Umbilical cord (tissue), 2 donors: ENCODE results near the gene PRKCD. TPM values are rescaled to one million over a fixed set of nuclear protein-coding genes. Genes with fewer than 3 reads are reported as not detected.

Experiments used
- DNase-seq: peaks from one replicate; pipeline ENCODE4 v3.0.0-alpha.2; 2015; ENCODE audit warnings: low spot score
- total RNA-seq: library from RNA; depleted of rRNA; stranded (reverse); fragments of >200 nt; gene quantifications from one replicate; pipeline ENCODE4 v1.2.3, GENCODE V29; 2014; ENCODE audit warnings: low replicate concordance; ENCODE audit not compliant: insufficient read depth

PRKCD gene
- total RNA-seq, 1 donor from 2014 or later, result 1.7 TPM

DNA sequence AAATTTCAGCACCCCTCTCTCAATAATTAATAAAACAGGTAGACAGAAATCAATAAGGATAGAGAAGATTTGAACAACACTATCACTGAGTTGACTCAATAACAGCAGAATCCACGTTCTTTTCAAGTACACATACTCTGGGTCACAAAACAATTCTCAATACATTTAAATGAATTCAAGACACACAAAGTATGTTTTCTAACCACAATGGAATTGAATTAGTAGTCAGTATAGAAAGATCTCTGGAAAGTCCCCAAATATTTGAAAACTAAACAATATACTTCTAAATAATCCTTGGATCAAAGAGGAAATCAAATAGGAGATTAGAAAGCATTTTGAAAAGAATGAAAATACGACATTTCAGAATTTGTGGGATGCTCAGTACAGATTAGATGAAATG is 54.8 kb downstream of the PRKCD start:
- no peak for DNase-seq

DNA sequence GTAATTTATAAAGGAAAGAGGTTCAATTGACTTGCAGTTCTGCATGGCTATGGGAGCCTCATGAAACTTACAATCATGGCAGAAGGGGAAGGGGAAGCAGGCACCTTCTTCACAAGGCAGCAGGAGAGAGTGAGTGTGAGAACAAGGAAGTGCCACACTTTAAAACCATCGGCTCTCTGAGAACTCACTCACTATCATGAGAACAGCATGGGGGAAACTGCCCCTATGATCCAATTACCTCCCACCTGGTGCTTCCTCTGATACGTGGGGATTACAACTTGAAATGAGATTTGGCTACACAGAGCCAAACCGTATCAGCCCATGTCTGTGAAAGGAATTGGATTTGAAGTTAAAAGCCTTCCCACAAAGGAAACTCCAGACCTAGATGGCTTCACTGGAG is 55.7 kb downstream of the PRKCD start:
- DNase-seq, result no peak

DNA sequence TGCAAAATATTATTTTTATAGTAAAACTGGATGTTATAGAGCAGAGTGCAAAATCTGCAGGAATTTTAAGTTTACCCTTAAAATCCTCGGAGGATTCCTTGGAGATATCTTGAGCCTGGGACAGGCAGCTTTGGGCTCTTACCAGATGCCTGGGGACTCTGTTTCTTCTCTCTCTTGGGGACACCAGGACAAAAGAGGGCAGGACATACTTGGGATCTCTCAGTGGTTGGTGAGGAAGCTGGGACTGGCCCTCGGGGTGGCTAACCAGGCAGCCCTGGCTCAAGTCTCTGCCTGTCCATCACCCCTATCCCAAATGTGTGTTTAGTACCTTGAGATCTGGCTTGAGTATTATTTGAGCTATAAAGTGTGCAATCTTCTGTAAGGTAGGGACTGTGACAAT is 56.2 kb downstream of the PRKCD start:
- no peak for DNase-seq

DNA sequence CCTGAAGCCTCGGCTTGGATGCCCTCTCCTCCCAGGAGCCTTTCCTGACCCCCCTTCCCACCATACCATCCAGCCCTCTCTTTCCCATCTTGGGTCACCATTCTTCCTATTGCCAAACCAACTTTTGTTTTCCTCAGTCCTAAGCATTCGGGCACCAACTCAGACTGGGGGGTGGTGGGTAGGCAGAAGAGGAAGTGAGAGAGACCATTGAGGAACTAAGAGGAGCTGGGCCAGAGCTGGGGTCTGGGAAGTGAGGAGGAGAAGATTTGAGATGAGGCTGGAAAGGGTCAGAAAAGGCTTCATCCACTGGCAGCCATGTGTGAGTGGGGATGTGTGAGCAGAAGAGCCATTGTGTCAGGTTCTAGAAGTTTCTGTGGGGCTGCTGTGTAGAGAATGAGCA is 57.1 kb downstream of the PRKCD start:
- peak; percentile 33 for DNase-seq

DNA sequence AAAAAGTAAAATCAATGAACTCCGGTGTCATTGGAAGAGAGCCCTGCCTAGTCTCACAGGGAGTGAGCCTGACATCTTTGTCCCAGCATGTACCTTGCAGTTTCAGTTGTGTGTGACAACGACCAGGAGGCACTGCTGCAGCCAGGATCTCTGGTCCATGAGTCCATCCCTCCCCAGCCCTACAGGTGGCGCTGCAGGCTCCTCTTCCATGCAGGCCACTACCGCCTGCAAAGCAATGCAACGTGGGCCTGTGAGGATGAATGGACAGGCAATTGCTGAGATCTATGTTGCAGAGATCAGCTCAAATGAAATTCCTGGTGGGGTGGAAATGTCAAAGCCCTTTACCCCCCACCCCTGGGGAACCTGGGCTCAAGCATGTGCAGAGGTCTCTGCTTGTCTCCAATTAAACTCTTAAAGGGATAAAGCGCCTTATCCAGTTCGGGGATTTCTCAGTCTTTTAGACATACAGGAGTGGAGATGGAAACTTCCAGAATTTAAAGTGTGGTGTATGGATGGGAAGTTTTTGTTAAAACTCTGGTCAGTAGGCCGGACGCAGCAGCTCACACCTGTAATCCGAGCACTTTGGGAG is 59.0 kb downstream of the PRKCD start:
- peak; percentile 64 for DNase-seq

DNA sequence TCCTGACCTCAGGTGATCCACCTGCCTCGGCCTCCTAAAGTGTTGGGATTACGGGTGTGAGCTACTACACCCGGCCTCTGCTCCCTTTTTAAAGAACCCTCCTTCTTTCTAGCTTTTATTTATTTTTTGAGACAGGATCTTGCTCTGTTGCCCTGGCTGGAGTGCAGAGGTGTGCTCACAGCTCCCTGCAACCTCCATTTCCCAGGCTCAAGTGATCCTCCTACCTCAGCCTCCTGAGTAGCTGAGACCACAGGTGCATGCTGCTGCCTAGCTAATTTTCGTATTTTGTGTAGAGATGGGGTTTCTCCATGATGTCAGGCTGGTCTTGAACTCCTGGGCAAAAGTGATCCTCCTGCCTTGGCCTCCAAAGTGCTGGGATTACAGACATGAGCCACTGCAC is 60.3 kb downstream of the PRKCD start:
- no peak for DNase-seq

DNA sequence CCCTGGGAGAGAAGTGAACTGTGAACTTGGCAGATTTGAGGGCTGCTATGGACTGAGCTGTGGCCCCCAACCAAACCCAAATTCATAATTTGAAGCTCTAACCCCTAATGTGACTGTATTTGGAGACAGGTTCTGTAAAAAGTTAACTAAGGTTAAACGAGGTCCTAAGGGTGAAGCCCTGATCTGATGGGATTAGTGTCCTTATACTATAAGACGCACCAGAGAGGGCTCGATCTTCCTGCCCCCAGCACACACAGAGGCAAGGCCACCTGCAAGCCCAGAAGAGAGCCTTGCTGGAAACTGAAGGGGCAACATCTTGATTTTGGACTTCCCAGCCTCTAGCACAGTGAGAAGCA is 60.8 kb downstream of the PRKCD start:
- no peak for DNase-seq

DNA sequence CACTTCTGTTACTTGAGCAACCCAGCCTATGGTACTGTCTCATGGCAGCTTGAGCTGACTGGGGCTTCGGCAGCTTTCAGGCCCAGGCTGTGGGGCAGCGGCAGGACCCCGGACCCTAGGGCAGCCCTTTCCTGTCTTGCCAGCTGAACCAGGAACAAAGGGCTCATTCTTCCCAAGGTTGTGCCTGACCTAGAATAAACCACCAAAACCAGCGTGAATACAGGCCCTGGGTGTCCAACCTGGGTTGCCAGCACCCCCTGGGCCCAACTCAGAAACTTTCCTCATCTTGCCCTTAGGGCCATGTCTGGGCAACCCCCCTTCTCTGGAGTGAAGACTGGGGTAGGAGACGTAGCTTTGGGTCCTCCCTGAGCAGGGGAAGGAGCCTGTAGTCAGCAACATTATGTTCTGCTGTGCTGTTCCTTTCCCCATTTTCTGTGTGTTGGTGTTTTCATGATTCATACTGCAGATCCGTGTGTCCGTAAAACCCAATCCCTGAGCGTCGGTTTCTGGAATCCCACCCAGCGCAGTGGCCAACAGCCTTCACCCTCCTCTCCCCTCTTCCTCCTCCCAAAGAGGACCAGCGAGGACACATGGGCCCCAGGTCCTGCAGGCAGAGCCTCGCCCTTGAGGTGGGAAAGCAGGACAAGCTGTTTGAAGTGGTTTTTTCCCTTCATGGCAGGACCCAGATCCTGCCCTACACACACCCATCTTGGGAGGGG is 61.3 kb downstream of the PRKCD start:
- DNase-seq, result no peak

DNA sequence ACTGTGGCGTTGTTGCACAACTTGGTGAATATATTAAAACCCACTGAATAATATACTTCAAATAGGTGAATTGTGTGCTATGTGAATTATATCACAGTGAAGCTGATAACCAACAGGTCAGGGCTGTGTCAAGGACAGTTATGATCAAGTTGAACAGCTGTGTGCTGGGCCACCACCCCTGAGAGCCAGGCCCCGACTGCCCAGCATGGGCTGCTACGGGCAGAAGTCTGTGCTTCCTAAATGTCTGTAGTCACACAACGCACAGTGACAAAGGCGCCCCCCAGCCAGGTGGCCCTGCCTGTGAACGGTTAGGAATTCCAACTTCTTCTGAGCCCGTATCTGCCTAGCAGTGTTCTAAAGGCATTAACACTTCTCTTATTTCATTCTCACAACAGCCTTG is 62.0 kb downstream of the PRKCD start:
- DNase-seq, result no peak

DNA sequence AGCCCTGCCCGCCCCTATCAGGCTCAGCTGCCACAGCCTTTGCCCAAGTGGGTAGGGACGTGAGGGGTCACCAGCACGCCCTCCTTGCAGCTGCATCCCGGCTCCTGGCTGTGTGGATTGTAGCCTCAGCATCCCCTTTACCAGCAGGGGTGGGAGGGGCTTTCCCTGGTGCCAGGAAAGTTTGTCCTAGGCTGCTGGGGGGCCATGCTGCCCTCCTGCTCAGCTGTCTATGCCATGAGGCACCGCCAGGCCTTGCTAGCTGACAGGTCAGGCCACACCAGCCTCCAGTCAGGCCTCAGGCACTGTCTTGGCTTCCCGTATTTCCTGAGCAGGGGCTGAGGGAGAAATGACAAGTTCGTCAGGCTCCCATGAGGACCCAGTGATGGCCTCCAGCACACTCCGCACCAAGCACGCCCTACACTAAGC is 62.5 kb downstream of the PRKCD start:
- DNase-seq, result no peak

DNA sequence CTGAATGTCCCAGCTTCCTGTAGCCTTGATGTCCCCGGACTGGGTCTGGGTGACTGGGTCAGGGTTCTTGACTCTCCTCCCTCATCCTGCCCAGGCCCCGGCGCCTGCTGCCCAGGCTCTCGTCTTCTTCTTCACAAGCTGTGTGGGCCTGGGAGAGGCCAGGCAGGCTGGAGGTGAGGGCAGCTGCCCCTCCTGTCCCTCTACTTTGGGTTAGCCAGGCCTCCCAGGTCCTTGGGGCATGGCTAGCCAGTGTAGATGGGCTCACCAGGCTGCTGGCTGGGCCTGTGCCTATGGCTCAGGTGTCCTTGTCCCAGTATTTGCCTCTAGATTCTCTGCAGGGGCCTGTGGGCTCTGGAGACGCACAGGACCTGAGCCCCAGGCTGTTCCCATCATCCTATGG is 63.0 kb downstream of the PRKCD start:
- no peak for DNase-seq

DNA sequence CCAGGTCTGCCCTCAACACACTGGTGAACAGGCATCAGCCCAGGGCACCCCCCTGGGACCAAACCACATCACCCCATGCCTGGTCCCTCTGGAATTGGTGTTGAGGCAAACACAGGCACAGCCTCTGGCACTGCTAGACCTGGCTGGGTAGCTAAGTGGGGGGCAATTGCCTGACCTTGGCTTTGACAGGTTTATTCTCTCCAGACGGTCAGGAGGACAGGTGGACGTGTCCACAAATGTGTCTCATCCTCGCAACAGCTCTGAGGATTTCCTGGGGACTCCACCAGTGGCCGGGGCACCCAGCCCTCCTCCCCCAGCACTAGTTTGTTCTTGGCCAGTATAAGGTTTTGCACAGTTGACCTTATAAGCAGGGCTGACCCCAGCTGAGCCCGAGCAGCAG is 63.5 kb downstream of the PRKCD start:
- no peak for DNase-seq

DNA sequence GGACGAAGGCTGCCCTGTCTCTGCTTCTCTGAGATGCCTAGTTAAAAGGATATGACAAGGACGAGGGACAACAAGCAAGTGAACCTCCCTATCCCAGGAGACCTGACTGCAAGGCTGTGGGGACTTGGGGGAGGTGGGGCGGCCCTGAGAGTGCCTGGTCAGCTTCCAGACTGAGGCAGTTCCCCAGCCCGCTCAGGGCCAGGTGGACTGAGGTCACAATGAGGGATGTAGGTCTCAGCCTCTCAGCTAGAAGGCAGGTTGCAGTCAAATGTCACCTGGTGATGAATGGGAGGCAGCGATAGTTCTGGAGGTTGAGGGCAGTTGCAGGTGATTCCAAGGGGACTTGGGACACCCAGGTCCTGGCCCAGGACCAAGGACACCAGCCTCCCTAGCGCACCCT is 64.2 kb downstream of the PRKCD start:
- no peak for DNase-seq

DNA sequence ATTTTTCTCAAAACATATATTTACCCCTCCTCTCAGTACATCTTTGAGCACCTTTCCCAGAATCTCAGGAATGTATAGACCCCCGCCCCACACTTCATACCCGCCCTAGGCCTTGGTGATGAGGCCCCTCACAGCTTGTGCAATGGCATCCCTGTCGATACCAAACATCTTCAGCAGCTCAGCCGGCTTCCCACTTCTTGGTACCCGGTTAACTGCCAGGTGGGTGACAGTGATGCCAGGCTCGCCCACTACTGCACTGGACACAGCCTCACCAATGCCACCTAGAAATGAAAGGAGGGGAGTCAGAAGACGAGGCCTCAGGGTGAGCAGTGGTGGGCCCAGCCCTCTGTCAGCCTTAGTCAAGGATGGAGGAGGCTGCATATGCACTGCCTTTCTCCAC is 64.6 kb downstream of the PRKCD start:
- DNase-seq, result no peak

DNA sequence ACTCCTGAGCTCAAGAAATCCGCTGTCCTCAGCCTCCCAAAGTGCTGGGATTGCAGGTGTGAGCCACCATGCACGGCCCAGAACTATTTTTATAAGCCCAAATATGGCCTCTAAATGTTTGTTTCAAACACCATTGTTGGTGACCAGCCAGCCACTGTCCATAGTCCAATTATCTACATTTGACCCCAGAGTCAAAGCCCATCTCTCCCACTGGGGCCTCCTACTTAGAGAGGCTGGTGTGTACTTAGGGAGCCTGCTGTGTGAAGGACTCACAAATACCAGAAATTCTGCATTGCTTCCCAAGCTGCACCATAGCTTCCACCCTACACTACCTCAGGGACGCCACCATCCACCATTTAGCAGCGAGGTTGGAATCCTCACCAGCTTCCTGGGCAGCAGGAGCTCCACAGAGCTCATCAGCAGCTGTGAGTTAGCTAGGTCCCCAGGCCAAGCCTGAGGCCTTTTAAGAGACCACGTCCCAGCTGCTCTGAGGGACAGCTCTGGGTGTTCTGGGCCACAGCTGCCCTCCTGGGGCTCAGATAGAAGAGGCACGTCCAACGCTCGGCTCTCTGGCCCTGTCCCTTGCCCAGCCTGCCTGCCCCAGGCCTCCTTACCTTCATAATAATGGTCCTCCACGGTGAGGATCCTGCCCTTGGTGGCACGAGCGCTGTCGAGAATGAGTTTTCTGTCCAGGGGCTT is 65.3 kb downstream of the PRKCD start:
- no peak for DNase-seq

DNA sequence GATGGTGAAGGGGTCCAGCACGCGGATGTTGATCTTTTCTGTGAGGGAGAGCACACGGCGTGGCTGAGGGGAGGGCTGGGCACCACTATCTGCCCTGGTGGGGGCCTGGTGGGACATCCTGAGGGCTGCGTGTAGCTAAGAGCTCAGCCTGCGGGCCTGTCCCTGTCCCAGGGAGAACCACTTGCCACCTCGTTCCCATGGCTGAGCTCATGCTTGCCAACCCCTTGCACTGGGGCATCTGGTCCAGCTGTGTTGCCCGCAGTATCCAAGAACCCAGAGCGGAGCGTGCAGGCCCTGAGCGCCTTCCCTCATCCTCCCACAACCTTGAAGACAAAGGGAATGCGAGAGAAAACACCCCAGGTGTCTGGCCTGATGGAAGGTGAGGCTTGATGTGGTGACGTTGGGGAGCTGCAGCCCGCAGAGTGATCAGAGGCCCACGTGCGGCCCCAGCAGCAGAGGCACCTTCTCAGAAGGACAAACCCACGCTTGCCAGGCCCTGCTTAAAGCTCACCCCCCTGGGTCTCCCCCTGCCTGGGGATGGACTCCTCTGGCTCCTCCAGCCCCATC is 65.9 kb downstream of the PRKCD start:
- DNase-seq, result no peak

DNA sequence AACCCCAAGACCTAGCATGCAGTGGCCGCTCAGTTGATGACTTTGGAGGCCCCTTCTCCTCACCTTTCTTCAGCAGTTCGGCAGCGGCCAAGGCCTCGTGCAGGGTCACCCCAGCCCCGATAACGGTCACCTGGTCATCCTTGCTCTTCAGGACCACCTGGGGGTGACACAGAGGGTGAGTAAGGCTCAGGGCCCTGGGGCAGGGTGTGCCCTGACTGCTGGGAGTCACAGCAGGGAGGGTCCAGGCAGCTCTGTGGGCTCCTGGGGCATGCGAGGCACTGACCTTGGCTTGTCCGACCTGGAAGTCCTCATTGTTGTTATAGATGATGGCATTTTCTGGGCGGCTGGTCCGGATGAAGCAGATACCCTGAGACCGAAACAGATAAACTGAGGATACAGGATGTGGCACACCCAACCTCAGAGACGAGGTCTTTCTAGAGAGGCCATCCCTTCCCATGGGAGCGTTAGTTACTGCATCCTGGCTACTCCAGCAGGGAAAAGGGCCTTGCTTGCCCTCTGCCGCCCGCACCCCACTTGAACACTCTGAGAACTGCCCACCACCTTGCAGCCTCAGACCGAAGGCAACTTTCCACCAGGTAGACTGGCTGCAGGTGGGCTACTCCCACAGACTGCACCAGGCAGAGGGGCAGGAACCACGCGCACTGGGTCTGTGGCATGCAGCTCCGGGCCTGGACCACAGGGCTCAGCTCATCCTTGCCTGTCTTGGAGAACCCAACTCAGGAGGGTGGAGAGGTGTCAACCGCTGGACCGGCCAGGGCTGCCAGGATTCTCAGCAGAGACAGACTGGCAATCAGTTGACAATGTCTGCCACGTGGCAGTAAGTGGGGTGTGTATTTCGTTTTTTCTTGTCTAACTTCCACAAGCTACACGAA is 67.2 kb downstream of the PRKCD start:
- DNase-seq, result no peak

DNA sequence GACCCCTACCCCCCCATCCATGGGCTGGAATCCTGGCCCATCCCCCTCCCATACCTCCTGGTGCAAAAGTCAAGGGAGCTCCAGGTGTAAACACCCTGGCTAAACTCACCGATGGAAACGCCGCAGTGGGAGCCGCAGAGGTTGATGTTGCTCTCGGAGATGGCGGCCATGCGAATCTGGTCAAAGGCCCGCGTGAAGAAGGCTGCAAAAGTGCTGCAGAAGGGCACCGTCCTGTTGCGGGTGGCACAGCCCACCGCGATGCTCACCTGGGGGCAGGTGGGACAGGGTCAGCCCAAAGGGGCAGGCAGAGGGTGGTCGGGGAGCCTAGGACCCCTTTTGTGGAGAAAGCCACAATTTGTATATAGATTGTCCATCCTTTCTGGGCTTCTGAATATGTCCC is 68.2 kb downstream of the PRKCD start:
- DNase-seq, result no peak

DNA sequence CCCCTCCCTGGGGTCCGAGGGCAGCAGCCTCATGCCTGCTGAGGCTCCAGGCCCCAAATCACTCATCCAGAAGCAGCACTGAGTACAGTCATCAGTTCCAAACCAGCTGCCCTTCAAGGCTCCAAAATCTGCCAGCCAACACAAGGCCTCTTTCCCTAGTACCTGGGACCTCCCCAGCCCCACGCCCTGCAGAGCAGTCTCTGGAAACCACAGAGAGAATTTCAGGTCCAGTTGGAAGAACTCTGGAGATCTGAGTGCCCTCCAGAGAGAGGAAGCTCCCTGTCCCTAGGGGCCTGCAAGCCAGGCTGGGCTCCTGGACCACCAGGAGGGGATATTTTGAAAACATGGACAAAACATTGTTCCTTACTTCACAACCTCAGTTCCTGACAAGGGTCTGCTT is 68.6 kb downstream of the PRKCD start:
- DNase-seq, result no peak

DNA sequence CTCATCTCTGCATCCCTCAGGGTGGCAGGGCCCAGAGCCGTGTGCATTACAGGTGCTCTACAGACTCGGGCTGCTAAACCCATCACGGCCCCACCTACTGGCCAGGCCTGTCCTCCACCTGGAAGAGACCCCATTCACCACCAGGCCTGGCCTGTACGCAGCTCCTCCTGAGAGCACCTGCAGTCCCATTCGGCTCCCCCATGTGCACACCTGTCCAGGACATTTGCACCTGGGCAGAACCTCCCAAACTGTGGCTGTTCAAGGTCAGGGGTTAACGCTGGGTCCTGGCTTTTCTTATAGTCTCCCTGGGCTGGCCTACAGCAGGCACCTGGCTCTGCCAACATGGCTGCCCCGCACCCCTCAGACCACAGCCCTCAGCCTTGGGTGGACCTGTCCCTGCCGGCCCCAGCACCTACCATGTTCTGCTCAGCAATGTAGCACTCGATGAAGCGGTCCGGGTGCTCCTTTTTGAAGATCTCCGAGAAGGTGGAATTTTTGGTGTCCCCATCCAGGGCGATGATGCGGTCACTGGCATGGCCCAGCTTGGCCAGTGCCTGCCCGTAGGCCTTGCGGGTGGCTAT is 69.1 kb downstream of the PRKCD start:
- no peak for DNase-seq

DNA sequence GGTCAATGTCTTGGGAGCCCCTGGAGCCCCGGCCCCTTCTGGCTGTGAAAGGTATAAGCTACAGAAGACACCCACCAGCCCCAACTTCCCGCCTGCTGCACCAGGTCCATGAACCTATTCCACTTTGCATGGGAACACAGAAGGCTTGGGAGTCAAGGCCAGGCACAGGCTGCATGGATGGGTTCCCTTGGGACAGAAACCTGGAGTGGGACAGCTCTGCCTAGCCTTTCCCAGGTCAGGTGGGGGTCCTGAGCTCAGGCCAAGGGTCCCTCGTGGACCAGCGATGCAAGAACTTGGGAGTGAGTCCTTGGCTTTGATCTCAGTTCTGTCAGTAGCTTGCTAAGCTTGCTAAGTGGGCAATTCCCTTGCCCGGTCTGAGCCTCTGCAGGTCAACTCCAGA is 69.8 kb downstream of the PRKCD start:
- no peak for DNase-seq
